Natural killer cell (primary cell): ENCODE data around the gene HSD17B12. TPM values are rescaled to one million over a fixed set of nuclear protein-coding genes. Genes with fewer than 3 reads are reported as not detected.
A peak's percentile ranks its signal among the peaks of the same experiment; 100 is the strongest.

Source experiments
- ATAC-seq, 3 donors: fragments of 150-1000 bp in 2 of 3; fragments of 200-7000 bp in 1 of 3; cut with Tn5 transposase; 1 replicate in 1 of 3; 2 replicates in 2 of 3; pipeline ENCODE4 v1.10.0; 2021; ENCODE audit warnings: mild to moderate bottlenecking in 2 of 3, moderate library complexity in 2 of 3
- DNase-seq, 2 donors: peaks; one replicate each; pipeline versions ENCODE4 v3.0.0 to v3.0.0-alpha.2; 2013 to 2021; ENCODE audit warnings: mixed read lengths in 1 of 2
- H3K27ac ChIP-seq: one replicate; pipeline ENCODE4 v1.5.1; 2013; ENCODE audit warnings: mild to moderate bottlenecking, low read length
- H3K27me3 ChIP-seq: one replicate; pipeline ENCODE4 v1.6.1; 2013; ENCODE audit warnings: low read length; ENCODE audit not compliant: control insufficient read depth, insufficient read depth
- H3K36me3 ChIP-seq: one replicate; pipeline ENCODE4 v1.6.1; 2013; ENCODE audit warnings: low read length; ENCODE audit not compliant: control insufficient read depth, insufficient read depth
- H3K4me1 ChIP-seq: one replicate; pipeline ENCODE4 v1.6.1; 2013; ENCODE audit warnings: low read length; ENCODE audit not compliant: control insufficient read depth, insufficient read depth
- H3K4me3 ChIP-seq: one replicate; pipeline ENCODE4 v1.5.1; 2013; ENCODE audit warnings: low read length
- H3K9me3 ChIP-seq: one replicate; pipeline ENCODE4 v1.6.1; 2013; ENCODE audit warnings: low read length; ENCODE audit not compliant: control insufficient read depth, insufficient read depth
- H3K27ac Mint-ChIP-seq, 2 donors: one replicate each; pipeline ENCODE4 v1.8.0; 2022; ENCODE audit warnings: mild to moderate bottlenecking in 2 of 2, mixed read lengths in 2 of 2, moderate library complexity in 1 of 2
- H3K27me3 Mint-ChIP-seq, 2 donors: one replicate each; pipeline ENCODE4 v1.8.0; 2022; ENCODE audit warnings: low read depth in 2 of 2, mixed read lengths in 2 of 2
- H3K36me3 Mint-ChIP-seq: one replicate; pipeline ENCODE4 v1.8.0; 2022; ENCODE audit warnings: mixed read lengths
- H3K4me1 Mint-ChIP-seq, 2 donors: one replicate each; pipeline ENCODE4 v1.8.0; 2022; ENCODE audit warnings: mixed read lengths in 2 of 2
- H3K4me3 Mint-ChIP-seq: one replicate; pipeline ENCODE4 v1.8.0; 2022; ENCODE audit warnings: mild to moderate bottlenecking, moderate library complexity, mixed read lengths
- H3K9me3 Mint-ChIP-seq, 2 donors: one replicate each; pipeline ENCODE4 v1.8.0; 2022; ENCODE audit warnings: mixed read lengths in 2 of 2
- WGBS: methylation state at CpG from one replicate; pipeline ENCODE4 v1.1.7; 2013; ENCODE audit warnings: missing lambda C conversion rate; ENCODE audit not compliant: insufficient coverage; 5-methylcytosine and 5-hydroxymethylcytosine counted together
- intact Hi-C: fragments of 100-400 bp; cut with micrococcal nuclease; formaldehyde crosslinking; loops from one replicate; pipeline ENCODE4 v1.14.2; 2022
- total RNA-seq, 4 donors: library from RNA; stranded (reverse); fragments of 120-200 nt in 1 of 4; gene quantifications; one replicate each; pipeline versions ENCODE4 v1.2.3 to v1.2.4, GENCODE V29; 2013 to 2022
- TF ChIP-seq, protein P1 (sequence below): fragments of 200-600 bp; IDR thresholded peaks from one replicate; pipeline ENCODE4 v1.8.0; 2022; ENCODE audit warnings: antibody characterized with exemption

Gene HSD17B12
- total RNA-seq, 3 donors from 2014 or later (not counting 1 experiment from before 2014, with no cell fraction given) = 21.0 to 26.3 (median 26.1) TPM

DNA sequence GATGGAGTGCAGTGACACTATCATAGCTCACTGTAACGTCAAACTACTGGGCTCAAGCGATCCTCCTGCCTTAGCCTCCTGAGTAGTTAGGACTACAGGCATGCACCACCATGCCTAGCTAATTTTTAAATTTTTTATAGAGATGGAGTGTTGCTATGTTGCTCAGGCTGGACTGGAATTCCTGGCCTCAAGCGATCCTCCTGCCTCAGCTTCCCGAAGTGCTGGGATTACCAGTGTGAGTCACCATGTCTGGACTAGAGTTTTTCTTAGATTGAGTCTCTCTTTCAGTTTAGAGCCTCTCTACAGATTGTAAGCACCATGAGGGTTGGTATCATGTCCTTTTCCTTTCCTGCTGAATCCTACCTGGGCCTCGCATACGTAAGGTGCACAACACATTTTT lies 142.8 kb downstream of the HSD17B12 start:
- H3K27me3 ChIP-seq = no peaks in the 10 kb centered on the region
- ATAC-seq (no peak), DNase-seq (no peak)
- H3K36me3 ChIP-seq = no peaks in the 10 kb centered on the region
- no peaks in the 10 kb centered on the region for H3K9me3 ChIP-seq
- Mint-ChIP-seq H3K27ac (no peak overlapping the region), H3K4me1 (no peaks in the 10 kb centered on the region), H3K9me3 (no peaks in the 10 kb centered on the region), H3K36me3 (no peaks in the 10 kb centered on the region), H3K4me3 (no peak overlapping the region), H3K27me3 (no peaks in the 10 kb centered on the region)
- WGBS = 100% methylated on average over 4 of the region's 6 CpGs
- no peak overlapping the region for H3K4me3 ChIP-seq
- no peaks in the 10 kb centered on the region for H3K4me1 ChIP-seq
- TF ChIP-seq, protein P1, sequence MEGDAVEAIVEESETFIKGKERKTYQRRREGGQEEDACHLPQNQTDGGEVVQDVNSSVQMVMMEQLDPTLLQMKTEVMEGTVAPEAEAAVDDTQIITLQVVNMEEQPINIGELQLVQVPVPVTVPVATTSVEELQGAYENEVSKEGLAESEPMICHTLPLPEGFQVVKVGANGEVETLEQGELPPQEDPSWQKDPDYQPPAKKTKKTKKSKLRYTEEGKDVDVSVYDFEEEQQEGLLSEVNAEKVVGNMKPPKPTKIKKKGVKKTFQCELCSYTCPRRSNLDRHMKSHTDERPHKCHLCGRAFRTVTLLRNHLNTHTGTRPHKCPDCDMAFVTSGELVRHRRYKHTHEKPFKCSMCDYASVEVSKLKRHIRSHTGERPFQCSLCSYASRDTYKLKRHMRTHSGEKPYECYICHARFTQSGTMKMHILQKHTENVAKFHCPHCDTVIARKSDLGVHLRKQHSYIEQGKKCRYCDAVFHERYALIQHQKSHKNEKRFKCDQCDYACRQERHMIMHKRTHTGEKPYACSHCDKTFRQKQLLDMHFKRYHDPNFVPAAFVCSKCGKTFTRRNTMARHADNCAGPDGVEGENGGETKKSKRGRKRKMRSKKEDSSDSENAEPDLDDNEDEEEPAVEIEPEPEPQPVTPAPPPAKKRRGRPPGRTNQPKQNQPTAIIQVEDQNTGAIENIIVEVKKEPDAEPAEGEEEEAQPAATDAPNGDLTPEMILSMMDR = no peak
- intact Hi-C loops = no loop called here
- no peak overlapping the region for H3K27ac ChIP-seq

- ATAC-seq = no peak
- Mint-ChIP-seq H3K27me3 (no peaks in the 10 kb centered on the region), H3K27ac (no peak overlapping the region), H3K9me3 (no peaks in the 10 kb centered on the region), H3K36me3 (no peaks in the 10 kb centered on the region), H3K4me3 (no peak overlapping the region), H3K4me1 (no peaks in the 10 kb centered on the region)
- Histone ChIP-seq H3K9me3 (no peaks in the 10 kb centered on the region), H3K4me1 (no peaks in the 10 kb centered on the region), H3K27me3 (no peaks in the 10 kb centered on the region), H3K36me3 (no peaks in the 10 kb centered on the region), H3K27ac (no peak overlapping the region), H3K4me3 (no peak overlapping the region)
- DNase-seq = no peak
- over 99% methylated on average over 5 of the region's 5 CpGs for WGBS
- TF ChIP-seq, protein P1 = no peak
- intact Hi-C loops = loop anchor here (2.0 kb wide), 1 partner anchor 121 kb away; no protein-coding TSS in a partner anchor
Measured at GRCh38 chr11:43823851-43824250, 143.3 kb downstream of the HSD17B12 start.

DNA sequence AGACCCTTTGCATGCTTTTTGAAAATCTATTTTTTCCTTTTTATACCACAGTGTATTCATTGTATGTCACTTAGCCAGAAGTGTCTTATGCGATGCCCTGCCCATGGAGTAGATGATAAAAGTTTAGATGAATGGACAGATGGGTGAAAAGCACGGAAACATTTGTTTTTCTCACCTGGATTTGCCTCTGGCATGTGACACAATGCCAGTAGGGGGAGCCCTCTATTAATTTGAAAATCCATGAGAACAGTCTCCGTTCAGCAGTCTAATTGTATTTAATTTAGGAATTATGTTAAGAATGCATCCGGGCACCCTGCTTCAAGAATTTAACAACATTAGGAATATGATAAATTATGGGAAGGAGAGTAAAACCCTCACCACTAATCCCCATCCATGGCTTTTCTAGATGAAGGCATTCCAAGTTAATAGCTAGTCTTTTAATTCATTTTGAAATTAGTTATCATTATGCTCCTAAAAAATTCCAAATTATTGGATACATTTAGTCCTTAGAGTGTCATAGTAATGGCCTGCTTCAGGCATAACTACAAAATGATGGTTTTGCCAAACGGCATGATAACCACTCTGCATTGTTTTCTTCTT lies 144.8 kb downstream of the HSD17B12 start:
- Mint-ChIP-seq H3K9me3 (no peaks in the 10 kb centered on the region), H3K27me3 (no peaks in the 10 kb centered on the region), H3K27ac (no peak overlapping the region), H3K4me1 (no peaks in the 10 kb centered on the region), H3K4me3 (no peak overlapping the region), H3K36me3 (no peaks in the 10 kb centered on the region)
- H3K36me3 ChIP-seq = no peaks in the 10 kb centered on the region
- H3K9me3 ChIP-seq = no peaks in the 10 kb centered on the region
- intact Hi-C loops = loop anchor here (2.0 kb wide), 1 partner anchor 119 kb away; no protein-coding TSS in a partner anchor
- DNase-seq = peak in 1 of 2 donors; percentile 36
- WGBS = 83% methylated on average over 4 of the region's 5 CpGs
- ATAC-seq = no peak
- TF ChIP-seq, protein P1 = peak; percentile 73
- H3K4me3 ChIP-seq = no peak overlapping the region
- no peaks in the 10 kb centered on the region for H3K27me3 ChIP-seq
- no peaks in the 10 kb centered on the region for H3K4me1 ChIP-seq
- no peak overlapping the region for H3K27ac ChIP-seq

DNA sequence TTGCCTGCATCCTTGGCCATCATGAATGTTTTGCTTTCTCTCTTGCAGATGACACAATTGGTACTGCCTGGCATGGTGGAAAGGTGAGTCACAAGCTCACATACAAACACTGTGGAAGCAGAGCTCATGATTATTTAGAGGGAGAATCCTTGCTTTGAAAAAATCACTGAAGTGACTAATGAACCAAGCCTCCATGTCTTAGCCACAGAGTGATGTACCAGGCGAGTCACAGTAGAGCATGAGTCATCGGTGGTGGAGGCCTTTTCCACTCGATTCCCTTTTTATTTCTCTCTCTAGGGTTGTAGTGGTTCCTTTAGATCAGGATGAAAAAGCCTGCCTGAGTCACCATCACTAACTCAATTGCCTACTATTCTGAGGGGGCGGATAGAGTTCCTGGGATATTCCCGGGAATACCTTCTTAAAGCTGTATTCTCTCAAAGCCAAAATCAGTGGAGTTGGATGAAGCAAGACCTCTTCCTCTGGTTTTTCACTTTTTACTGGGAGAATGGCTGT lies 150.4 kb downstream of the HSD17B12 start:
- ATAC-seq = peak in 1 of 3 donors; percentile 15
- intact Hi-C loops = no loop called here
- no peaks in the 10 kb centered on the region for H3K9me3 ChIP-seq
- Mint-ChIP-seq H3K4me3 (no peak overlapping the region), H3K4me1 (no peaks in the 10 kb centered on the region), H3K9me3 (no peaks in the 10 kb centered on the region), H3K36me3 (no peaks in the 10 kb centered on the region), H3K27me3 (no peaks in the 10 kb centered on the region), H3K27ac (no peak overlapping the region)
- H3K36me3 ChIP-seq = no peaks in the 10 kb centered on the region
- no peak overlapping the region for H3K27ac ChIP-seq
- DNase-seq = no peak
- 92% methylated on average over 5 of the region's 5 CpGs for WGBS
- TF ChIP-seq, protein P1 = no peak
- no peaks in the 10 kb centered on the region for H3K27me3 ChIP-seq
- H3K4me1 ChIP-seq = no peaks in the 10 kb centered on the region
- H3K4me3 ChIP-seq = no peak overlapping the region
